ENCODE data around the gene GDPGP1.
"Not testable (repeated sequence)": the region's sequence is repeated elsewhere in the genome, so short reads cannot be mapped to it uniquely, and the experiment has no call there.

GDPGP1 gene

DNA sequence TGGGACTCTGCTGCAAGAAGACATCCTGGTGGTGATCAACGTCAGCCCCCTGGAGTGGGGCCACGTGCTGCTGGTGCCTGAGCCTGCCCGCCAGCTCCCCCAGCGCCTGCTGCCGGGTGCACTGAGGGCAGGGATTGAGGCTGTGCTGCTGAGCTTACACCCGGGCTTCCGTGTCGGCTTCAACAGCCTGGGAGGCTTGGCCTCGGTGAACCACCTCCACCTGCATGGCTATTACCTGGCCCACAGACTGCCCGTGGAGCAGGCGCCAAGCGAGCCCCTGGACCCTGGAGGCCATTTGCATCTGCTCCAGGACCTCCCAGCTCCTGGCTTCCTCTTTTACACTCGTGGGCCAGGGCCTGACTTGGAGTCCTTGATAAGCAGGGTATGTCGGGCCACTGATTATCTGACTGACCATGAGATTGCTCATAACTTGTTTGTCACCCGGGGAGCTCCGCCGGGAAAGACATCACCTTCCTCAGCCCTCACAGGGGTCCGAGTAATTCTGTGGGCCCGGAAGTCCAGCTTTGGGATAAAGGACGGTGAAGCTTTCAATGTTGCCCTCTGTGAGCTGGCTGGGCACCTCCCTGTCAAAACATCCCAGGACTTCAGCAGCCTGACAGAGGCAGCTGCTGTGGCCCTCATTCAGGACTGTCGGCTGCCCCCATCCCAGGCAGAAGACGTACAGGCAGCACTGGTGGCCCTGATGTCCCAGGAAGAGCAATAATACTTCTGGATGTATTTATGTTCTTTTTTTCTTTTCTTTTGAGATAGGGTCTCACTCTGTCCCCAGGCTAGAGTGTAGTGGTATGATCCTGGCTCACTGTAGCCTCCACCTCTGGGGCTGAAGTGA is 7.6 kb downstream of the GDPGP1 start:
- no peaks in the 10 kb centered on the region for H3K4me1 ChIP-seq (ENCODE audit: control insufficient read depth, insufficient read depth, low read length)
- no peak overlapping the region for H3K4me3 ChIP-seq (ENCODE audit: low read depth, low read length)
- no peaks in the 10 kb centered on the region for H3K9me3 ChIP-seq (ENCODE audit: control insufficient read depth, insufficient read depth, low read length)
- no peak overlapping the region for H3K27ac ChIP-seq (ENCODE audit: low read depth, low read length)
- no peak overlapping the region for H3K9ac ChIP-seq (ENCODE audit: low read depth, low read length)
- H3K36me3 ChIP-seq (ENCODE audit: control insufficient read depth, insufficient read depth, low read length) = no peaks in the 10 kb centered on the region
- H3K27me3 ChIP-seq (ENCODE audit: control insufficient read depth, insufficient read depth, low read length) = no peaks in the 10 kb centered on the region

DNA sequence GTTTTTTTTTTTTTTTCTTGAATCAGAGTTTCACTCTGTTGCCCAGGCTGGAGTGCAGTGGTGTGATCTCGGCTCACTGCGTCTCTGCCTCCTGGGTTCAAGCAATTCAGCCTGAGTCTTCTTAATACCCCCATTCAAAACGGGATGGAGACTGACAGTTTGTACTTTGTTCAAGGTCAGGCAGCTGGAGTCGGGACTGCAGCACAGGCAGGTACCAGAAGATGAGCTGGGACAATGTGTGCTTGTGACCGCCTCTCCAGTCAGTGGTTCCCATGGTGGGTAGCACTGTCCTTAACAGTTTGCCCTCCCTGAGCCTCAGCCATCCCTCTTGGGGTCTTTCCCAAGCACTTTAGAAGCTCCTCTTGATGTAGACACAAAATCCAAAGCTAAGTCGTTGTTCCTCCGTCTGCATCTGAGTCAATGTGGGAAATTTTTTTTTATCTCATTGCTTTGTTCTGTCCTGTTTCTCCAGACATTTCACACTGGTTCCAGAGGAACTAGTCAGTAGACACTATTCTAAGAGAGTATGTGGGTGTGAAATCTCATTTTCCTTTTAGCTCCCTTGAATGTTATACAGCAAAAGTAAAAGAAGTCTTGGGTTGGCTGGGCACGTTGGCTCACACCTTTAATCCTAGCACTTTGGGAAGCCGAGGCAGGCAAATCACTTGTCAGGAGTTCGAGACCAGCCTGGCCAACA is 10.1 kb downstream of the GDPGP1 start:
- Histone ChIP-seq H3K9me3 (ENCODE audit: control insufficient read depth, insufficient read depth, low read length) (no peaks in the 10 kb centered on the region), H3K9ac (ENCODE audit: low read depth, low read length) (no peak overlapping the region), H3K27ac (ENCODE audit: low read depth, low read length) (no peak overlapping the region), H3K27me3 (ENCODE audit: control insufficient read depth, insufficient read depth, low read length) (peaks cover 4% of the 10 kb centered on the region; the same call in 1 of the 2 replicates), H3K4me3 (ENCODE audit: low read depth, low read length) (no peak overlapping the region), H3K36me3 (ENCODE audit: control insufficient read depth, insufficient read depth, low read length) (no peaks in the 10 kb centered on the region), H3K4me1 (ENCODE audit: control insufficient read depth, insufficient read depth, low read length) (no peaks in the 10 kb centered on the region)

DNA sequence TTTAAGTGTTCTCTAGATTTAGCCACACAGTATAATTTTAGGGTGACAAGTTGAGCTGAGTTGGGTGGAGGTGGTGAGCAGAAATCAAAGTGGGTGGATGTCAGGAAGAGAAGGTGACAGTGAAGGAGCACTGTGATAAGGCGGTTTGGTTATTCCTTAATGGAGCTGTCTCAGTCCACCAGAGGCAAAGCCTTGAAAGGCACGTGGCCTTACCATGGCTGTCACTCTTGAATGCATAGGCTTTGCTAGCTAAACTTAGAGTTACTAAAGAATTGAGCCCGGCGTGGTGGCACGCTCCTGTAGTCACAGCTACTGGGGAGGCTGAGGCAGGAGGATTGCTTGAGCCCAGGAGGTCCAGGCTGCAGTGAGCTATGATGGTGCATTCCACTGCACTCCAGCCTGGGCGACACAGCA is 14.8 kb downstream of the GDPGP1 start:
- Histone ChIP-seq H3K36me3 (ENCODE audit: control insufficient read depth, insufficient read depth, low read length) (no peaks in the 10 kb centered on the region), H3K9ac (ENCODE audit: low read depth, low read length) (no peak overlapping the region), H3K27me3 (ENCODE audit: control insufficient read depth, insufficient read depth, low read length) (peaks cover 11% of the 10 kb centered on the region), H3K4me3 (ENCODE audit: low read depth, low read length) (no peak overlapping the region), H3K9me3 (ENCODE audit: control insufficient read depth, insufficient read depth, low read length) (no peaks in the 10 kb centered on the region), H3K4me1 (ENCODE audit: control insufficient read depth, insufficient read depth, low read length) (no peaks in the 10 kb centered on the region), H3K27ac (ENCODE audit: low read depth, low read length) (no peak overlapping the region)

DNA sequence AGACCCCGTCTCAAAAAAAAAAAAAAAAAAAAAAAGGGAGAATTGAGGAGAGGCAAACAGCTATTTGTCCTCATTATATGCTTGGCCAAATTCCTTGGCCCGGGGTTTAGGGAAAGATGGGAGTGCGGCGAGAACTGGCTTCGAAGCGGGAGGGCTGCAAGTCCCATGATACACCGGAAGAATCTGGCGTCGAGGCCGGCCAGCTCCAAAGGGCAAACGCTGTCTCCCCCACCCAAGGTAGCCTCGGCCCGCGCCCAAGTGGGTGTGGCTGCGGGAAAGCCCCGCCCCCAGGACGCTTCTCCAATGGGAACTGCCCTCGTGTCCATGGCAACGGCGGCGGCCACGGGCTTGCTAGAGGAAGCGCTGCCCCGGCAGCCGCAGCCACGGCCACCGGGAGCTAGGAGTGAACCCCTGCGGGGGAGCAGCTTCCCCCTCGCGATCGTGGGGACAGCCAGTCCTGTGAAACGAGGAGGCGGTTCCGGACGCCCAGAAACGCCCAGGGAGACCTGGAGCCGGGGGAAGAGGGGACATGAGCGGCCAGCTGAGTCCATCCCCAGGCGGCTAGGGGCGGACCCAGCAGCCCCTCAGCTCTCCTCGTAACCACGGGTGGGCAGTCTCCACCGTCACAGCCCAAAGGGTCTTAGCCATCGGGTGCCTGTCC is 15.3 kb downstream of the GDPGP1 start, which contains the start of gene TTLL13:
Gene TTLL13, plus strand, starts transcription at position 354 of the 661 bp plus-strand sequence. CDS start 1,075 bp downstream, outside the sequence.
- Histone ChIP-seq H3K36me3 (ENCODE audit: control insufficient read depth, insufficient read depth, low read length) (no peaks in the 10 kb centered on the region), H3K27me3 (ENCODE audit: control insufficient read depth, insufficient read depth, low read length) (peaks cover 11% of the 10 kb centered on the region), H3K27ac (ENCODE audit: low read depth, low read length) (no peak within 1 kb of the TSS), H3K4me1 (ENCODE audit: control insufficient read depth, insufficient read depth, low read length) (no peaks in the 10 kb centered on the region), H3K4me3 (ENCODE audit: low read depth, low read length) (peak within 1 kb of the TSS; percentile 79), H3K9ac (ENCODE audit: low read depth, low read length) (no peak within 1 kb of the TSS), H3K9me3 (ENCODE audit: control insufficient read depth, insufficient read depth, low read length) (no peaks in the 10 kb centered on the region)

DNA sequence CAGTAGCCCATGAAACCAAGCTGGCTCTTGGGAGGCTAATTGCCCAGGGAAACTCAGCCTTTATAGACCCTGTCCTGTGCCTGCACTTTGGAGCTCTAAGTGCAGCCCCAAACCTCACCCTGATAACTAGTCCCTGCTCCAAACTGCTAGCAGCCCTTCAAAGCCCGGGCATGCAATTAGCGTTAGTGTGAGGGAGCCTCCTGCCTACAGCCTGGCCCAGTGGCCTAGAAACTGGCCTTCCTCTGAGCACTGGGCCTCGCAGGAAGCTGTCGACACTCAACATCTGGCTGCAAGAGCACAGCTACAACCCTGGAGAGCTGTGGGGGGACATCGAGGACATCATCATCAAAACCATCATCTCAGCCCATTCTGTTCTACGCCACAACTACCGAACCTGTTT is 23.8 kb downstream of the GDPGP1 start:
- Histone ChIP-seq H3K4me3 (ENCODE audit: low read depth, low read length) (no peak overlapping the region), H3K27me3 (ENCODE audit: control insufficient read depth, insufficient read depth, low read length) (no peaks in the 10 kb centered on the region), H3K27ac (ENCODE audit: low read depth, low read length) (no peak overlapping the region), H3K36me3 (ENCODE audit: control insufficient read depth, insufficient read depth, low read length) (no peaks in the 10 kb centered on the region), H3K9ac (ENCODE audit: low read depth, low read length) (no peak overlapping the region), H3K4me1 (ENCODE audit: control insufficient read depth, insufficient read depth, low read length) (no peaks in the 10 kb centered on the region), H3K9me3 (ENCODE audit: control insufficient read depth, insufficient read depth, low read length) (no peaks in the 10 kb centered on the region)

DNA sequence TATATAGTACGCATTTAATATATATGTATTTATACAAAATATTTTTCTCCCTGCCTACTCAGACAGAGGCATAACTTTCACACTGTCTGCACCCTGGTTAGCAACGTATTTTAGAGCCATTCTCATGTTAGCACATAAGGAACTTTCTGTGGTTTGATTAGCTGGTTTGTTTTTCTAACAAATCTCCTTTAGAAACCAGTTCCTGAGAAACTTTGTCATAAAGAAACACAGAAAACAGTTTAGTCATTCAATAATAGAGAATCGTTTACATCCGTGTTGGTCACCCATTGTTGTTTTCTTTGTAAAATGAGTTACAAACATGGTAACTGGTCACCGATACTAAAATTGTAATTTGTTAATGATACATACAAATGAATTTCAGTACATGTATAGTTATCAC is 25.5 kb downstream of the GDPGP1 start:
- Histone ChIP-seq H3K27me3 (ENCODE audit: control insufficient read depth, insufficient read depth, low read length) (no peaks in the 10 kb centered on the region), H3K27ac (ENCODE audit: low read depth, low read length) (no peak overlapping the region), H3K9me3 (ENCODE audit: control insufficient read depth, insufficient read depth, low read length) (no peaks in the 10 kb centered on the region), H3K4me3 (ENCODE audit: low read depth, low read length) (no peak overlapping the region), H3K9ac (ENCODE audit: low read depth, low read length) (no peak overlapping the region), H3K4me1 (ENCODE audit: control insufficient read depth, insufficient read depth, low read length) (0 out of 2 replicates have a peak, but pooled peaks cover 2% of the 10 kb centered on the region), H3K36me3 (ENCODE audit: control insufficient read depth, insufficient read depth, low read length) (no peaks in the 10 kb centered on the region)

DNA sequence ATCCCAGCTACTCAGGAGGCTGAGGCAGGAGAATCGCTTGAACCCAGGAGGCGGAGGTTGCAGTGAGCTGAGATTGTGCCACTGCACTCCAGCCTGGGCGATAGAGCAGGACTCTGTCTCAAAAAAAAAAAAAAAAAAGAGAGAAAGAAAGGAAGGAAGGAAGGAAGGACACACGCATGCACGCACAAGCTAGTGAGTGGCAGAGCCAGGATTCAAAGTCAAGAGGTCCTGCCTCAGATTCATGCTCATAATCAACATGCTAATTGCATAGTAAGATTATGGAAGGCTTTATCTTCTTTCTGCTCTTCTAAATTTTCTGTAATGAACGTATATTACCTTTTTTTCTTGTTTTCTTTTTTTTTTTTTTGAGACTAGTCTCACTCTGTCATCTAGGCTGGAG is 26.7 kb downstream of the GDPGP1 start:
- H3K27me3 ChIP-seq (ENCODE audit: control insufficient read depth, insufficient read depth, low read length); H3K27ac ChIP-seq (ENCODE audit: low read depth, low read length); H3K9ac ChIP-seq (ENCODE audit: low read depth, low read length); H3K9me3 ChIP-seq (ENCODE audit: control insufficient read depth, insufficient read depth, low read length); H3K36me3 ChIP-seq (ENCODE audit: control insufficient read depth, insufficient read depth, low read length); H3K4me3 ChIP-seq (ENCODE audit: low read depth, low read length); H3K4me1 ChIP-seq (ENCODE audit: control insufficient read depth, insufficient read depth, low read length): not testable (repeated sequence)

DNA sequence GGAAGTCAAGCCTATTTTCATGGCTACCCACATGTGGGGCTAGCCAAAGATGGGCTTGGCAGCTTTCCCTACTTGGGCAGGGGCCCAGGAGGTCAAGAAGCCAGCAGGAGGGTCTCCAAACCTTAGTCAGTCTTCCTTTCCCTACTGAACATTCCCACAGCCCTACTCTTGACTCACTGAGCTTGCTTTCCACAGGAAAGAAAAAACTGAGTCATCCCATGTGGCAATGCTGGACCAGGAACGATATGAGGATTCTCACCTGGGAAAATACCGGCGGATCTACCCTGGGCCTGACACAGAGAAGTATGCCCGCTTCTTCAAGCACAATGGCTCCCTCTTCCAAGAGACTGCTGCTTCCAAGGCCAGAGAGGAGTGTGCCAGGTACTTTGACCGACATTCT is 27.8 kb downstream of the GDPGP1 start:
- Histone ChIP-seq H3K4me3 (ENCODE audit: low read depth, low read length) (no peak overlapping the region), H3K27ac (ENCODE audit: low read depth, low read length) (no peak overlapping the region), H3K4me1 (ENCODE audit: control insufficient read depth, insufficient read depth, low read length) (peaks cover 7% of the 10 kb centered on the region; the same call in 1 of the 2 replicates), H3K9me3 (ENCODE audit: control insufficient read depth, insufficient read depth, low read length) (no peaks in the 10 kb centered on the region), H3K9ac (ENCODE audit: low read depth, low read length) (no peak overlapping the region), H3K27me3 (ENCODE audit: control insufficient read depth, insufficient read depth, low read length) (no peaks in the 10 kb centered on the region), H3K36me3 (ENCODE audit: control insufficient read depth, insufficient read depth, low read length) (peaks cover 2% of the 10 kb centered on the region; the same call in 1 of the 2 replicates)

DNA sequence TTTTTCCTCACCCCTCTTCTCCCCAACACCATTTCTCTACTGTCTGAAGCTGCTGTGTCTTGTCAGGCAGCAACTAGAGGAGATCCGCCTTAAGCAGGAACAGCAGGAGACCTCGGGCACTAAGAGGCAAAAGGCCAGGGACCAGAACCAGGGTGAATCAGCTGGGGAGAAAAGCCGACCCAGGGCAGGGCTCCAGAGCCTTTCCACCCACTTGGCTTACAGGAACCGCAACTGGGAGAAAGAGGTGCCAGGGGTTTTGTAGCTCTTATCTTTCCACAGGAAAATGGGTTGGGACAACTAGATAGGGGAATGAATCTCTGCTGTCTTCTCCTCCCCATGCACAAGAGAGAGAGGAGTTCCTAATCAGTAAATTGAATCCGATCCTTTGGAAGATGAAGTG is 28.4 kb downstream of the GDPGP1 start:
- no peak overlapping the region for H3K4me3 ChIP-seq (ENCODE audit: low read depth, low read length)
- H3K27ac ChIP-seq (ENCODE audit: low read depth, low read length) = no peak overlapping the region
- no peak overlapping the region for H3K9ac ChIP-seq (ENCODE audit: low read depth, low read length)
- peaks cover 13% of the 10 kb centered on the region for H3K4me1 ChIP-seq (ENCODE audit: control insufficient read depth, insufficient read depth, low read length)
- no peaks in the 10 kb centered on the region for H3K27me3 ChIP-seq (ENCODE audit: control insufficient read depth, insufficient read depth, low read length)
- H3K36me3 ChIP-seq (ENCODE audit: control insufficient read depth, insufficient read depth, low read length) = peaks cover 8% of the 10 kb centered on the region
- H3K9me3 ChIP-seq (ENCODE audit: control insufficient read depth, insufficient read depth, low read length) = no peaks in the 10 kb centered on the region

DNA sequence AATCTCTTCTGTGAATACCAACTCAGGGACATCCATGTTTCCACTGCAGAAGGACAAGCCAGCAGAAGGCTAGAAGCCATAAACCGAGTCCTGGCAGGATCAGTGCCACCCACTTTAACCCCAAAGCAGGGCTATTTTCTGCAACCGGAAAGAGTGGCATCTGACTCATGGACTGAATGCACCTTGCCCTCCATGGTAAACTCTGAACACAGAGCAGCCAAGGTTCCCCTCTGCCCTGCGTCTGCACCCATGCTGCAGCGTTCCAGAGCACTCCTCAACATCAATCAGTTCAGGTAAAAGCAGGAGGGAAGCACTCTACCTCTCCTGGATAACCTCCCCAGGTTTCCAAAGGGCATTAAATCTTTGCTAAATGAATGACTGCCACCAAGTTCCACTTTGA is 30.7 kb downstream of the GDPGP1 start:
- Histone ChIP-seq H3K27me3 (ENCODE audit: control insufficient read depth, insufficient read depth, low read length) (no peaks in the 10 kb centered on the region), H3K9ac (ENCODE audit: low read depth, low read length) (peak overlapping the region; percentile 81; the same call in 1 of the 2 replicates), H3K4me3 (ENCODE audit: low read depth, low read length) (peak overlapping the region; percentile 97), H3K9me3 (ENCODE audit: control insufficient read depth, insufficient read depth, low read length) (no peaks in the 10 kb centered on the region), H3K27ac (ENCODE audit: low read depth, low read length) (peak overlapping the region; percentile 95), H3K4me1 (ENCODE audit: control insufficient read depth, insufficient read depth, low read length) (peaks cover 22% of the 10 kb centered on the region), H3K36me3 (ENCODE audit: control insufficient read depth, insufficient read depth, low read length) (peaks cover 20% of the 10 kb centered on the region)

Data from HUES48 (cell line).